Frontal cortex (tissue), 4 donors: Measurements from ENCODE around the gene LRP1B. TPM values are rescaled to one million over a fixed set of nuclear protein-coding genes. Genes with fewer than 3 reads are reported as not detected.
"Not testable (repeated sequence)": the region's sequence is repeated elsewhere in the genome, so short reads cannot be mapped to it uniquely, and the experiment has no call there.

Source experiments
- DNase-seq, 2 donors: peaks; one replicate each; pipeline ENCODE4 v3.0.0; 2012; ENCODE audit warnings: low spot score in 2 of 2
- FAIRE-seq: peaks from 2 replicates; lab custom pipeline; 2012; peaks lifted over from hg19 to GRCh38; lab: Jason Lieb, UNC
- total RNA-seq: library from RNA; depleted of rRNA; stranded (reverse); fragments of >200 nt; gene quantifications from one replicate; pipeline ENCODE4 v1.2.3, GENCODE V29; 2014
- donor health status: control.
- donor health status: control.
- donor health status: control.

LRP1B gene
- total RNA-seq, 1 donor from 2014 or later, result 84.0 TPM

- FAIRE-seq (no peak), DNase-seq (no peak)
These were observed 1541.5 kb downstream of the LRP1B start for GRCh38 chr2:140589273-140589672.

- DNase-seq, result no peak
- FAIRE-seq, result no peak
These were observed 1544.4 kb downstream of the LRP1B start for GRCh38 chr2:140586379-140586778.

- FAIRE-seq, result no peak
- no peak for DNase-seq
These were observed 1545.8 kb downstream of the LRP1B start for GRCh38 chr2:140585016-140585415.

GRCh38 chr2:140584471-140584870 is 1546.3 kb downstream of the LRP1B start:
- FAIRE-seq, result no peak
- DNase-seq, result no peak

- DNase-seq (no peak), FAIRE-seq (no peak)
These were observed 1550.2 kb downstream of the LRP1B start for GRCh38 chr2:140580532-140581151.

- DNase-seq (no peak), FAIRE-seq (no peak)
These were observed 1553.4 kb downstream of the LRP1B start for GRCh38 chr2:140577453-140577852.

GRCh38 chr2:140567734-140568133 is 1563.1 kb downstream of the LRP1B start:
- FAIRE-seq, result no peak
- no peak for DNase-seq

- FAIRE-seq (no peak), DNase-seq (no peak)
These were observed 1565.1 kb downstream of the LRP1B start for GRCh38 chr2:140565756-140566155.

- no peak for DNase-seq
- FAIRE-seq, result no peak
These were observed 1575.1 kb downstream of the LRP1B start for GRCh38 chr2:140555701-140556100.

GRCh38 chr2:140552634-140553033 is 1578.2 kb downstream of the LRP1B start:
- DNase-seq (no peak), FAIRE-seq (no peak)

GRCh38 chr2:140551287-140551686 is 1579.5 kb downstream of the LRP1B start:
- FAIRE-seq (no peak), DNase-seq (no peak)

GRCh38 chr2:140550821-140551220 is 1580.0 kb downstream of the LRP1B start:
- DNase-seq (no peak), FAIRE-seq (no peak)

GRCh38 chr2:140544769-140545168 is 1586.0 kb downstream of the LRP1B start:
- DNase-seq, FAIRE-seq: not testable (repeated sequence)

GRCh38 chr2:140542627-140543026 is 1588.2 kb downstream of the LRP1B start:
- DNase-seq (no peak), FAIRE-seq (no peak)

- DNase-seq (no peak), FAIRE-seq (no peak)
These were observed 1591.5 kb downstream of the LRP1B start for GRCh38 chr2:140539242-140539875.

- DNase-seq (no peak), FAIRE-seq (no peak)
These were observed 1601.1 kb downstream of the LRP1B start for GRCh38 chr2:140529706-140530105.

GRCh38 chr2:140528982-140529381 is 1601.8 kb downstream of the LRP1B start:
- DNase-seq (no peak), FAIRE-seq (no peak)

GRCh38 chr2:140526575-140526974 is 1604.2 kb downstream of the LRP1B start:
- no peak for DNase-seq
- FAIRE-seq, result no peak

- DNase-seq (no peak), FAIRE-seq (no peak)
These were observed 1618.7 kb downstream of the LRP1B start for GRCh38 chr2:140512106-140512505.

- DNase-seq, result no peak
- FAIRE-seq, result no peak
These were observed 1621.1 kb downstream of the LRP1B start for GRCh38 chr2:140509765-140510164.

- no peak for DNase-seq
- no peak for FAIRE-seq
These were observed 1622.1 kb downstream of the LRP1B start for GRCh38 chr2:140508756-140509155.

GRCh38 chr2:140506606-140507005 is 1624.2 kb downstream of the LRP1B start:
- FAIRE-seq, result no peak
- no peak for DNase-seq
